Activated T-cell treated with anti-CD3 and anti-CD28 coated beads, Interleukin-2, amount 50 U/mL, for 4 hours (primary cell): ENCODE data around the gene FHIT. TPM values are rescaled to one million over a fixed set of nuclear protein-coding genes. Genes with fewer than 3 reads are reported as not detected.

ENCODE experiments used
- ATAC-seq, 2 donors: fragments of 200-7000 bp; cut with Tn5 transposase; one replicate each; pipeline ENCODE4 v1.10.0; 2021
- DNase-seq: peaks from one replicate; pipeline ENCODE4 v3.0.0-alpha.2; 2020
- H3K27me3 Mint-ChIP-seq: one replicate; pipeline ENCODE4 v1.8.0; 2021; ENCODE audit warnings: low read depth, mixed read lengths
- H3K36me3 Mint-ChIP-seq: one replicate; pipeline ENCODE4 v1.8.0; 2022; ENCODE audit warnings: mixed read lengths; ENCODE audit not compliant: insufficient read depth
- H3K4me1 Mint-ChIP-seq: one replicate; pipeline ENCODE4 v1.8.0; 2021; ENCODE audit warnings: low read depth, mixed read lengths
- H3K4me3 Mint-ChIP-seq: one replicate; pipeline ENCODE4 v1.8.0; 2021; ENCODE audit warnings: mild to moderate bottlenecking, moderate library complexity, mixed read lengths
- H3K9me3 Mint-ChIP-seq: one replicate; pipeline ENCODE4 v1.8.0; 2021; ENCODE audit warnings: mixed read lengths
- total RNA-seq, 3 donors: library from RNA; stranded (reverse); gene quantifications; one replicate each; pipeline ENCODE4 v1.2.1, GENCODE V29; 2021

FHIT gene
- total RNA-seq, 3 donors from 2014 or later: 0.66 to 5.5 (median 2.4) TPM

DNA sequence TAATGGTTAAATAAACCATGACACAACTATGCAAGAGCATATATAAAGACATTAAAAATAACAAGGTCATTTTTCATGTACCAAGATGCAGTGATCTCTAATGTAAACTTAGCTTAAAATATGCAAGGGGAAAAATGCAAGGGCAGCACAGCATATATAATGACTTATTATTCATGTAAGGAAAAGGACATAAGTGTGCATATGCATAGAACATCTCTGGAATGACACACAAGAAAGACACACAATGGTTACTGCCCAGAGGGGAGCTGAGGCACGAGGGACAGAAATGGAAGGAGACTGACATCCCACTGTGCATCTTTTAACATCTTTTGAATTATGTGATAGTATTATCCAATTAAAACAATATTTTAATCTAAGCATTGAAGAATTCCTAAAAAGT lies 79.0 kb downstream of the FHIT start:
- ATAC-seq (no peak), DNase-seq (no peak)
- Mint-ChIP-seq H3K4me3 (no peak overlapping the region), H3K9me3 (no peaks in the 10 kb centered on the region), H3K27me3 (no peaks in the 10 kb centered on the region), H3K36me3 (no peaks in the 10 kb centered on the region), H3K4me1 (no peaks in the 10 kb centered on the region)

DNA sequence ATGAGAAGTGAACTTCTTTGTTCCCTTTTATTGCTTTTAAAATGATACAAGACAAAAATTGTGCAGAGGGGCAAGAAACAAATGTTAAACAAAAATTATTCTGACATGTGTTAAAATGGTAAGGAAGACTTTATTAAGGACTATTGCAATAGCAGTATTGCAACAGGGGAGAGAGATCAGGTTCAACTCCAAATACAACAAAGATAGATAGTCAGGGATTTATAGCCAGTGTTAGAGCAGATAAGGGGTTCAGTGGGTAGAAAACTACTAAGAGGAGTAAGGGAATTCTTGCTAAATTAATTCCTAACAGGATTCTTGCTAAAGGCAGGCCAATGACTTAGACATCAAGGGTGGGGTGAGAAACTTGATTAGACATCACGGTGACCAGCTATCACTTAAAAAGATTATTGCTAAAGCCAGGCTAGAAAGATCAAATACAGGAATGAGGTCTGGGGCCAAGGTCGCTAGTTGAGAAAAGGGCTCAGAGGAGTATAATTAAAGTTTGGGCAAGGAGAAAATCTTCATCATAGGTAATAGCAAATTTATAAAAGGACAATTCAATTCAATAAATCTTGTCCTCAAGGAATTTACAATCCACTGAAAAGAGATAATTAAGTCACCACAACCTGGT lies 81.5 kb downstream of the FHIT start:
- peaks cover 7% of the 10 kb centered on the region for H3K9me3 Mint-ChIP-seq
- H3K4me1 Mint-ChIP-seq: no peaks in the 10 kb centered on the region
- peaks cover 9% of the 10 kb centered on the region for H3K36me3 Mint-ChIP-seq
- no peak overlapping the region for H3K4me3 Mint-ChIP-seq
- no peaks in the 10 kb centered on the region for H3K27me3 Mint-ChIP-seq
- no peak for ATAC-seq
- no peak for DNase-seq

DNA sequence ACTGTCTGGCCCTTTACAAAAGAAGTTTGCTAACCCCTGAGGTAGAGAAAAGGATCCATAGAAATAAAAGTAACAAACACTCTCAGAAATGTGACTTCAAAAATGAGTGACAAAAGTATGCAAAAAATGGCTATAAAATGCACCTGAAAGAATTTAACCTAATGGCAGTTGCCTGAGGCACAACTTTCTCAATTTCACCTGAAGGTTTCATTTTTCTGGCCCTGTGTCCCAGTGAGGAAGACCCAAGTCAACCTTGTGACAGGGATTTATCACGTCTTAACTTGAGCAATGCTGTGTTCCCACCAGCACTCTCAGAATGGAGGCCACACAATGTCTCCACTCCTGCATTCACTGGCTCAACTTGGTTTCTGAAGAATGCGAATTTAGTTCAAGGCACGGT lies 83.0 kb downstream of the FHIT start:
- H3K27me3 Mint-ChIP-seq: no peaks in the 10 kb centered on the region

DNA sequence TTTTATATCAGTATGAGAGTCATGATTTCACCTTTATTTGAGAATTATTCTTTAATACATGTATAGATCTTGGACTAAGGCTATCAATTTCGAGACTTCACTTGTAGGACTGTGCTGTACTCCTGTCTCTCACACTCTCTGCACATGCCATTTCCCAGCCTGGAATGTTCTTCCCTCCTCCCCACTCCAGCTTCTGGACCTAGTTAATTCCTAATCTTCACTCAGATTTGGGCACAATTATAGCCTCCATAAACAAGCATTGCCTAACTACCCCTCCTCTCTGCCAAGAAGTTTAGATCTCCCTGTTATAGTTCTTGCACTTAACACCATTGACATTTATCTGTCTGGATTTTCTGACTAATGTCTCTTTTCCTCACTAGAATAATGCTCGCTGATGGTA lies 88.3 kb downstream of the FHIT start:
- DNase-seq (no peak), ATAC-seq (no peak)
- Mint-ChIP-seq H3K36me3 (peaks cover 9% of the 10 kb centered on the region), H3K9me3 (peaks cover 7% of the 10 kb centered on the region), H3K4me1 (no peaks in the 10 kb centered on the region), H3K27me3 (no peaks in the 10 kb centered on the region), H3K4me3 (no peak overlapping the region)

More for the DNA sequence above, 83.0 kb downstream of the FHIT start:
- Mint-ChIP-seq H3K4me1 (no peaks in the 10 kb centered on the region), H3K36me3 (peaks cover 9% of the 10 kb centered on the region), H3K9me3 (peaks cover 7% of the 10 kb centered on the region), H3K4me3 (no peak overlapping the region)
- ATAC-seq (no peak), DNase-seq (no peak)

DNA sequence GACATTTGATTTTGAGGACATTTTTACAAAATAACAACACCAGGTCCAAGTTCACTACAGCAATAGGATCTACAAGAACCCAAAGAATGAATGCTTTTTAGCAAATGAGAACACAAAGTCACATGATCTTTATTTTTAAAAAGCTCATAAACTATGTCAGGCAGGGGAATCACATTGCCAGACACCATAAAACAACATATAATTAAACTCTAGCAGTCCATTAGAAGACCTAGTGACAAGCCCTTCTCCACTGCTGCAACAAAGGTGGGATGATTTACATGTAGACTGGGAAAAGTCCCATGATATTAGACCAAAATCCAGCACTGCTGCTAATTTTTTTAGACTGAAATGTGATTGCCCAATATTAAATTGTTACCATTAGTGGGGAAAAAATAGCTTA lies 92.6 kb downstream of the FHIT start:
- no peaks in the 10 kb centered on the region for H3K9me3 Mint-ChIP-seq
- no peak for ATAC-seq
- H3K36me3 Mint-ChIP-seq: no peaks in the 10 kb centered on the region
- no peak overlapping the region for H3K4me3 Mint-ChIP-seq
- DNase-seq: no peak
- H3K27me3 Mint-ChIP-seq: no peaks in the 10 kb centered on the region
- no peaks in the 10 kb centered on the region for H3K4me1 Mint-ChIP-seq

DNA sequence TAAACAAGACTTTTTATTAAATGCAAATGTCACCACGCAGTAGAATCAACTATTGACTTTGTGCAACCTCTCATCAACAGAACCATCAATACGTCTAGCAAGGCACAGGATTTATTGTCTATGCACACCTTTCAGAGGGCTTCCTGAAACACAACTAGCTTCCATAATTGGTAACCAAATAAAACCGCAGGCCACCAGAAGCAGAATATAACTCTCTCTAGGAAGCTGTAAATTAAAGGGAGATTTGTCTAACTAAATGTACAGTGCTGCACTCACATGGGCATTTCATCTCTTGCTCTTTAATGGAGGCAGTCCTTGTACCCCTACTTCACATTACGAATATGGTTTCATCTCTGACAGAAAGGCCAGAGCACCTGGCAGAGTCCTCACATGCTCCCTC lies 93.0 kb downstream of the FHIT start:
- no peak for ATAC-seq
- no peak for DNase-seq
- H3K27me3 Mint-ChIP-seq: no peaks in the 10 kb centered on the region
- H3K9me3 Mint-ChIP-seq: no peaks in the 10 kb centered on the region
- no peaks in the 10 kb centered on the region for H3K4me1 Mint-ChIP-seq
- H3K36me3 Mint-ChIP-seq: no peaks in the 10 kb centered on the region
- no peak overlapping the region for H3K4me3 Mint-ChIP-seq

DNA sequence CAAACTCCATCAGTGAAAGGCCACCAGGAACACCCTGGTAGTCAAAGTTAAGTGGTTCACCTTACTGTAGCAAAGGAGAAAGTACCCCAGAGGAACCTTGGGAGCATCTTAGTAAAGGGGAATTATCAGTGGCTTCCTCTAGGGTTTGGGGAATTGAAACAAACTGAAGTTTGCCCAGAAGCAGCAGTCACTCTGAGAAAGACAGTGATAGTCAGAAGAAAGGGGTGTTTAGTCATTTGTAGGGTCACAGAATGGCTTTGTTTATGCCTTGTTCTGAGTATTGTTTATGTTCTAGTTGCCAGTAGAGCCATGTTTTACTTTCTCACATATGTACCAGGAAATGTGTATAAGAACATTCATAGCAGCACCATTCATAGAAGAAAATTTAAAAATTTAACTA lies 93.8 kb downstream of the FHIT start:
- no peak for DNase-seq
- Mint-ChIP-seq H3K27me3 (no peaks in the 10 kb centered on the region), H3K4me3 (no peak overlapping the region), H3K4me1 (no peaks in the 10 kb centered on the region), H3K9me3 (no peaks in the 10 kb centered on the region), H3K36me3 (no peaks in the 10 kb centered on the region)
- ATAC-seq: no peak

DNA sequence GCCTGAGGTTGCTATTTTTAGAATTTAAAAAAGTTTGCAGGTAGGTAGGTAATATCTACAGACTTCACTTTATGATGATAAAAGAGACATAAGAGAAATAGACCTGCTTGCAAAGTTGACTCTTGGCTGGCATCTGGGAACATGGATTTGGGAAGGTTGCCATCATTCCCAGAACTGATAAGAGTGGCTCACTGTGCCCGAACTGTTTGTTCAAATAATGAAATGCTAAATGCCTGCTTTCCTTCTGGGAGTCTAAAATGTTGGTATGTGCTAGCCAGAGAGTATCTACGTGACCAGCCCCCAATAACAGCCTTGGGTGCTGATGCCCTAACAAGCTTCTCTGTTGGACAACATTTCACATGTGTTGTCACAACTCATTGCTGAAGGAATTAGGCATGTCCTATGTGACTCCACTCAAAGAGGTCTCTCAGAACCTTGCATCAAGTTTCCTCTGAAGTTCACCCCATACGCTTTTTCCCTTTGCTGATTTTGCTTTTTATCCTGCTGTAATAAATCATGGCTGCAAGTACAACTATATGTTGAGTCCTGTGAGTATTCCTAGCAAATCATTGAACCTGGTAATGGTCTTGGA lies 95.5 kb downstream of the FHIT start:
- ATAC-seq: no peak
- Mint-ChIP-seq H3K9me3 (no peaks in the 10 kb centered on the region), H3K36me3 (no peaks in the 10 kb centered on the region), H3K4me3 (no peak overlapping the region), H3K4me1 (no peaks in the 10 kb centered on the region), H3K27me3 (no peaks in the 10 kb centered on the region)
- no peak for DNase-seq

DNA sequence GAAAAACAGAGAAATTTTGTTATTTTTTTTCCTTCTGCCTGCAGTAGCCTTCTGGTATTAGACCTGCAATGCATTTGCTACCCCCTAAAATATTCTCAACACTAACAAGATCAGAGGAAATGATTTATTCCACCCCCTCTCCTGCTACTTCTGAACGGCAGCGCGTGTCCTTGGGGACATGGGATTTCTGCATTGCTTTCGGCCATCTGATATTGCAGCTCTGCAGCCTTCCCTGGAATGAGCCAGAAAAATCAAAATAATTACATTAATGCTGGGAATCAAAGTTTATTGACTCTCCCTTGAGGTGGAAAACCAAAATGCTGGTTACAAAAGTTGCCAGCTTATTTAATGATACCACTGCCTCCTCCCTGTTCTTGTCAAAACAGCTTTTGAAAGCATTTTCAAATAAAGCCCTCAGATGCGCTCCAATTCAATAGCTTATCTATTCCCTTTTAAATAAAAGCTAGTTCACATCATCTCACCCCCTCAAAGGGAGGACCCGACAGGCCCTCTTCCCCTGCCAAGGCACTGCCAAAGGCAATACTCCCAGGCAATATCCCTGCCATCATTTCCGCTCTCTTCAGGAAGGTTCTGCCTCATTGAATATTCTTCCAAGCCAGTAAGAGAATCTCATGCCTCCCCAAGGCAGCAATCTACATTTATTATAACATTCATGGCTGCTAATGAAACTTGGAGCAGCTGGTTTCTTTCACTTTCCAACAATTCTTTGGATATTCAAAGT lies 96.6 kb downstream of the FHIT start:
- H3K9me3 Mint-ChIP-seq: no peaks in the 10 kb centered on the region
- DNase-seq (no peak), ATAC-seq (no peak)
- H3K27me3 Mint-ChIP-seq: no peaks in the 10 kb centered on the region
- H3K4me3 Mint-ChIP-seq: no peak overlapping the region
- no peaks in the 10 kb centered on the region for H3K36me3 Mint-ChIP-seq
- no peaks in the 10 kb centered on the region for H3K4me1 Mint-ChIP-seq

DNA sequence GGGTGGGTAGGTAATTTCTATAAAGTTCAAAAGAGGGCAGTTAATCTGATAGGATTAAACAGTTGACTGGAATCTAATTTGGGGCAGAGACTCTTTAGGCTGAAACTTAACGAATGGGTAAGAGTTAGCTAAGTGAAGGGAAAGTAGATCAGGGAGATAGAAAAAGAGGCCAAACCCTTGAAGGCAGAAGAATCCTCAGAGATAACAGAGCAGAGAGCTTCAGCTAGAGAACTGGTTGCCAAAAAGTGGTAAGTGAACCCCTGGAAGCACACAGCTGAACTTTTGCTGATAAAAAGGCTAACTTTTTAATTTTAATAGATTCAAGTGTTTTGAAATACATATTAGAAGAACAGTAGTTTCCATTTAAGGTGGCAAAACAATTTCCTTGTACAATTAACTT lies 99.2 kb downstream of the FHIT start:
- H3K4me3 Mint-ChIP-seq: no peak overlapping the region

DNA sequence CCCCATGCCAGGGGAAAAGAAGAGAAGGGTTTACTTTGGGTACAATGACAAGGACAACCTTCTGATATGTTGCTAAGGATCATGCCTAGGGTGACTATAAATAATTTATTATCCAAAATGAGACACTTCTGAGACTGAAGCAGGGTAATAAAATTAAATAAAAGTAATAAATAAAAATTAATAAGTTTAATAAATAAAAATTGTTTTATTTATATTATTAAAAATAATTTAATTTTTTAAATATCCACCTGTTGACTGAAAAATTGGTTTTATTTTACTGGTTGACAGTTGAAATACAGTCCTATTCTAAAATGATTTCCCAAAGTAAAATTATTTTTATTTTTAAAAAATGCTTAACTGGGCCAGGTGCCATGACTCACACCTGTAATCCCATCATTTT lies 102.0 kb downstream of the FHIT start:
- Mint-ChIP-seq H3K4me1 (no peaks in the 10 kb centered on the region), H3K4me3 (no peak overlapping the region)
- ATAC-seq: no peak

More for the DNA sequence above, 99.2 kb downstream of the FHIT start:
- ATAC-seq: no peak
- Mint-ChIP-seq H3K27me3 (no peaks in the 10 kb centered on the region), H3K36me3 (no peaks in the 10 kb centered on the region), H3K4me1 (no peaks in the 10 kb centered on the region), H3K9me3 (no peaks in the 10 kb centered on the region)
- no peak for DNase-seq

DNA sequence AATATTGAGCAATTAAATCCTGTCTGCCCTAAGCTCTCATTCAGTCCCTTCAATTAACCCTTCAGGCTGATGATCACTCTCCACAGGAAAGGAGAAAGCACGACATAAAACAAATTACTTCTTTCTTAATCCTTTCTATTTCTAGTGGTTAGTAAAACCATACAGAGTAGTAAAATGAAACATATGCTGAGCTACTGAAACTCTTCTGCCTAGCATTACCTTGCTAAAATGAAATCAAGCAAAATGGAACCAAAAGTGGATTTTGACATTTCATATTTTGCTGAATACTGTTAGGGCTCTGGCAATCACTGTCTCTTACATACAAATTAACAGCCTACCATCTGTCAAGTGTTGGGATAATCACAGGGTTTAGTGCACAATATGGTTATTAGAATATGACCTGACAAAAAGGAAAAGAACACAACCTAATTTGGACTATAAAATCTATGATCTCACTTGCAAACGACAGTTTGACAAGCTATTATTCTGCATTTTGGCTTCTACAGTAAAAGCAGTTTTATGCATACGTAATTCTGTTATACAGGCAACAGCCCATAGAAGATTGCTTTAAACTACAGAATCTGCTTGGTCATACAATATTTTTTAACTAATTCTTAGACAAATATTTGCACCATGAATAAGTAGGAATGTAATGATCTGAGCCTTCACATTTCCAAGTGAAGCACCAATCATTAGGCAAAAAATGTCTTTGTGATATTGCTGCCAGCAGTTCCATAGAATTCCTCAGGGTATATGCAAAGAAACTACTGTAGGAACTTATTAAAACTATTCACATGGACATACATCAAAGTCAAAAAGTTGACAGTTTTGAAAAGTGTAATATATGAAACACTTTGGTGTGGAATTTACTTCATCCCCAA lies 105.0 kb downstream of the FHIT start:
- H3K4me1 Mint-ChIP-seq: no peaks in the 10 kb centered on the region
- no peaks in the 10 kb centered on the region for H3K36me3 Mint-ChIP-seq
- H3K9me3 Mint-ChIP-seq: no peaks in the 10 kb centered on the region
- no peaks in the 10 kb centered on the region for H3K27me3 Mint-ChIP-seq
- DNase-seq (no peak), ATAC-seq (no peak)
- H3K4me3 Mint-ChIP-seq: no peak overlapping the region

More for the DNA sequence above, 102.0 kb downstream of the FHIT start:
- no peaks in the 10 kb centered on the region for H3K9me3 Mint-ChIP-seq
- no peaks in the 10 kb centered on the region for H3K36me3 Mint-ChIP-seq
- no peaks in the 10 kb centered on the region for H3K27me3 Mint-ChIP-seq
- DNase-seq: no peak

DNA sequence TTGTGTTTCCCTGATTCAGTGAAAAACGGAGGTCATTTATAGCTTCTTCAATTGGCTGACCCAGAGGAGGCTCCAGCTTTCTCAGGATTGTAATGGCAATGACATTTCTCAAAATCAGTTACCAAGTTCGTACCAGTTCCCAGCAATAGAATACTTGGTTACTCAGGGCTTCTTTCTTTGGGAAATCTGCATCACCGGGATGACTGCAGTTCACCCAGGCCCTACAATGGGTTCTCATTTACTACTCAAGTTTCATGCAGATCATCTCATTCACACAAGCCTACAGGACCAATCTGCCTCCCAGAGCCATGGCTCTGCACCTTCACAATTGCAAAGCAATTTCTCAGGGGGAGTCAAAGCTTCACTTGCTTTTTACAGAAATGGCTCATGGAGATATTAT lies 109.6 kb downstream of the FHIT start:
- Mint-ChIP-seq H3K4me3 (no peak overlapping the region), H3K36me3 (no peaks in the 10 kb centered on the region), H3K9me3 (peaks cover 3% of the 10 kb centered on the region), H3K4me1 (no peaks in the 10 kb centered on the region), H3K27me3 (no peaks in the 10 kb centered on the region)
- DNase-seq (no peak), ATAC-seq (no peak)

DNA sequence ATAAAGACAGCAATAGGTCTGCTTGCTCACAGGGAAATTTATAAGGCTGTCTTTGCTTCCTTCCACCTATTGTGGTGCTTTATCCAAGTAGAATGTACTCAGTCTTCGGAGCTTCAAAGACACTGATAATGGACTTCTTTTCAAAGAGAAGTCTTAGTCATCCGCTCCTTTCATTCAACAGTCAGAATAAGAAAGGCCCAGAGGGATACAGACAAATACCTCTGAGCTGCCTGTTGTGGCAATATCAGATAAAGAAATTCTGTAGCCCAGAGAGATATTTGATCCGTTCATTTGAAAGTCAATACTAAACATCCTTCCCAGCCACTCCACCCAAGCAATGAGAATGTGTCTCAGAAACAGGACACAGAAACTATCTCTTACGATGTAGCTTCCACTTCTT lies 110.0 kb downstream of the FHIT start:
- H3K27me3 Mint-ChIP-seq: no peaks in the 10 kb centered on the region
- no peaks in the 10 kb centered on the region for H3K36me3 Mint-ChIP-seq
- no peaks in the 10 kb centered on the region for H3K4me1 Mint-ChIP-seq
- ATAC-seq (no peak), DNase-seq (no peak)
- H3K9me3 Mint-ChIP-seq: peaks cover 3% of the 10 kb centered on the region
- H3K4me3 Mint-ChIP-seq: no peak overlapping the region
